Endothelial cell of umbilical vein (primary cell): ENCODE results near the gene BRINP2. TPM values are rescaled to one million over a fixed set of nuclear protein-coding genes. Genes with fewer than 3 reads are reported as not detected.

Experiments used
- BruUV-seq: library from RNA; stranded (reverse); fragments of 400-500 nt; replicated peaks from 2 replicates; lab custom pipeline; 2021; lab: Mats Ljungman, UMichigan
- CTCF ChIA-PET: fragments of 300-600, 350-600 bp; sonication (Branson Sonifier 250); formaldehyde crosslinking; loops from one replicate; lab custom pipeline; 2021; ENCODE audit warnings: antibody characterized with exemption, inconsistent platforms; lab: Charles Lee
- POLR2A ChIA-PET: fragments of 300-600, 350-600 bp; sonication (Branson Sonifier 250); formaldehyde crosslinking; loops from one replicate; lab custom pipeline; 2021; ENCODE audit warnings: antibody characterized with exemption, inconsistent platforms; lab: Charles Lee
- DNase-seq: peaks from one replicate; pipeline ENCODE4 v3.0.0-alpha.2; 2011; ENCODE audit warnings: low read depth, low spot score
- FAIRE-seq: peaks from 2 replicates; lab custom pipeline; 2011; peaks lifted over from hg19 to GRCh38; lab: Jason Lieb, UNC
- H2AFZ ChIP-seq: 2 replicates; pipeline ENCODE4 v1.6.0; 2012; ENCODE audit warnings: low read depth, low read length, control low read depth, inconsistent platforms
- H3K27ac ChIP-seq: 2 replicates; pipeline ENCODE4 v1.5.1; 2011; ENCODE audit warnings: low read depth, mild to moderate bottlenecking, control low read depth, low read length, moderate library complexity; ENCODE audit not compliant: insufficient read depth
- H3K27me3 ChIP-seq, 2 experiments: 2 replicates each; pipeline versions ENCODE4 v1.6.0 to v1.6.1; 2011; ENCODE audit warnings: low read length in 2 of 2, mixed read lengths in 1 of 2; ENCODE audit not compliant: control insufficient read depth in 2 of 2, insufficient read depth in 2 of 2
- H3K36me3 ChIP-seq, 2 experiments: 2 replicates in 1 of 2; 3 replicates in 1 of 2; pipeline ENCODE4 v1.5.1; 2011; ENCODE audit warnings: low read length in 2 of 2, mild to moderate bottlenecking in 1 of 2, moderate library complexity in 1 of 2; ENCODE audit not compliant: control insufficient read depth in 2 of 2, insufficient read depth in 2 of 2; ENCODE audit errors: extremely low read depth in 1 of 2
- H3K4me1 ChIP-seq: 3 replicates; pipeline ENCODE4 v1.5.1; 2011; ENCODE audit warnings: mild to moderate bottlenecking, low read length; ENCODE audit not compliant: control insufficient read depth, insufficient read depth; ENCODE audit errors: extremely low read depth
- H3K4me2 ChIP-seq: 2 replicates; pipeline ENCODE4 v1.6.1; 2011; ENCODE audit warnings: low read length, control low read depth, mixed read lengths; ENCODE audit not compliant: insufficient read depth
- H3K4me3 ChIP-seq, 3 experiments: fragments of 200-600 bp in 1 of 3; sonication (generic), shearing (Covaris generic) in 1 of 3; replicated peaks in 1 of 3; 2 replicates each; pipeline ENCODE4 v1.5.1; 2011 to 2016; ENCODE audit warnings: control low read depth in 3 of 3, low read length in 3 of 3, mild to moderate bottlenecking in 2 of 3, inconsistent platforms in 1 of 3, low read depth in 1 of 3, moderate library complexity in 1 of 3; ENCODE audit not compliant: insufficient read depth in 1 of 3
- H3K79me2 ChIP-seq: 2 replicates; pipeline ENCODE4 v1.6.0; 2012; ENCODE audit warnings: low read length, inconsistent platforms; ENCODE audit not compliant: control insufficient read depth, insufficient read depth
- H3K9ac ChIP-seq: replicated peaks from 2 replicates; pipeline ENCODE3; 2011; ENCODE audit warnings: low read length, control low read depth; ENCODE audit not compliant: insufficient read depth; ENCODE audit errors: extremely low read depth
- H3K9me1 ChIP-seq: replicated peaks from 3 replicates; pipeline ENCODE4 v1.6.0; 2011; ENCODE audit warnings: mild to moderate bottlenecking, low read length; ENCODE audit not compliant: control insufficient read depth, insufficient read depth; ENCODE audit errors: extremely low read depth
- H3K9me3 ChIP-seq: replicated peaks from 2 replicates; pipeline ENCODE4 v1.5.1; 2012; ENCODE audit warnings: low read length, inconsistent platforms; ENCODE audit not compliant: control insufficient read depth, insufficient read depth
- H4K20me1 ChIP-seq: replicated peaks from 2 replicates; pipeline ENCODE3; 2011; ENCODE audit warnings: mild to moderate bottlenecking, low read length; ENCODE audit not compliant: control insufficient read depth, insufficient read depth; ENCODE audit errors: extremely low read depth
- CTCF ChIP-seq, 2 donors: IDR thresholded peaks; 1 replicate in 1 of 2; 2 replicates in 1 of 2; pipeline ENCODE4 v1.5.1; 2011; ENCODE audit warnings: low read length in 2 of 2, mild to moderate bottlenecking in 2 of 2, moderate library complexity in 2 of 2, control low read depth in 1 of 2, inconsistent platforms in 1 of 2, low read depth in 1 of 2; ENCODE audit not compliant: insufficient read depth in 1 of 2; ENCODE audit errors: extremely low read depth in 1 of 2
- EZH2 ChIP-seq: IDR thresholded peaks from 2 replicates; pipeline ENCODE4 v1.6.1; 2012; ENCODE audit warnings: borderline replicate concordance, low read depth, mild to moderate bottlenecking, moderate library complexity, low read length, inconsistent platforms; ENCODE audit not compliant: severe bottlenecking
- FOS ChIP-seq: IDR thresholded peaks from 2 replicates; pipeline ENCODE4 v1.6.1; 2011; ENCODE audit warnings: mild to moderate bottlenecking, low read length, moderate library complexity, borderline replicate concordance; ENCODE audit not compliant: insufficient read depth
- GATA2 ChIP-seq: IDR thresholded peaks from 2 replicates; pipeline ENCODE4 v1.7.0; 2011; ENCODE audit warnings: low read depth, mild to moderate bottlenecking, moderate library complexity, mixed read lengths, low read length; ENCODE audit not compliant: insufficient read length, insufficient read depth
- JUN ChIP-seq: IDR thresholded peaks from 2 replicates; pipeline ENCODE4 v1.6.1; 2011; ENCODE audit warnings: borderline replicate concordance, low read depth; ENCODE audit not compliant: insufficient read length, insufficient read depth
- POLR2A ChIP-seq: IDR thresholded peaks from 2 replicates; pipeline ENCODE4 v1.6.1; 2012; ENCODE audit warnings: low read depth, mild to moderate bottlenecking, control low read depth, low read length
- POLR2AphosphoS5 ChIP-seq: IDR thresholded peaks from 2 replicates; pipeline ENCODE4 v1.6.1; 2012; ENCODE audit warnings: low read depth, mild to moderate bottlenecking, control low read depth, low read length, moderate library complexity; ENCODE audit not compliant: insufficient read depth
- dilution Hi-C: fragments of 300-500 bp; cut with MboI; formaldehyde crosslinking; loops from one replicate; pipeline ENCODE4 v1.15.0; 2019; ENCODE audit warnings: low sequenced_read_pairs; ENCODE audit not compliant: extremely low pct_ligation_motif_present
- intact Hi-C: fragments of 100-400 bp; cut with micrococcal nuclease; formaldehyde crosslinking; loops from one replicate; pipeline ENCODE4 v1.10.0; 2022
- polyA plus RNA-seq, 4 experiments: library from polyadenylated mRNA; depleted of rRNA in 3 of 4; stranded (reverse) in 3 of 4; unstranded in 1 of 4; fragments of >200 nt; gene quantifications; 2 replicates each; pipeline versions ENCODE4 v1.2.1 to v1.2.3, GENCODE V29; 2011 to 2012; ENCODE audit warnings: missing spikeins in 1 of 4
- total RNA-seq: library from RNA; stranded (reverse); gene quantifications from 2 replicates; pipeline ENCODE4 v1.2.3, GENCODE V29; 2021

BRINP2 gene
- total and polyA plus RNA-seq, 2 donors (not counting 3 experiments of a cell fraction or from before 2014, with no cell fraction given), result not detected

DNA sequence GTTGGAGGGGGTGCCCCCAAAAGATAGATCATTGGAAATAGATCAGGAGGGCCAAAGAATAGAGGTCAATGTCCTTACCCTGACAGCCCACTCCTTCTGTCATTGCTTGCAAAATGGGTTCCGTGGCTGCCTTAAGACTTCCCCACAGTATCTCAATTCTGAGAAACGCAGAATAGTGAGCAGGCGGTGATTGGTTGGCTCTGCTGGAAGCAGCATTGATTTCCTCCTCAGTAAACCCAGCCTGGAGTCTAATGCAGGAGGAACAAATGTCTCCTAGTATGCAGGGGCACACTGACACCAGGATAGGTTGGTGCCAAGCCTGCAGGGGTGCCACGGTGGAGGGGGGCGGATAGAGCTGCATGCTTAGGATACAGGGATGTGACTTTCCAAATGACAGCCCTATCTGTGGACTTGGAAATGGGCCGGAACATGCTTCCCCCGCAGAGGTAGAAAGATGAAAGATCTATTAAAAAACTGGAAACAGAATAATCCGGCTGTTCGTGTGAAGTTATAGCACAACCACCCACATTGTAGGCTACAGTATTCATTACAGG, 76.9 kb downstream of the BRINP2 start:
- no peak for TF ChIP-seq EZH2
- no peak for TF ChIP-seq JUN
- no peak for TF ChIP-seq POLR2A
- no peak for TF ChIP-seq CTCF (IDR thresholded peaks at IDR 0.05; ENCODE audit: extremely low read depth in 1 of 2, insufficient read depth in 1 of 2, low read depth in 1 of 2, low read length in 2 of 2)
- TF ChIP-seq FOS, result no peak
- TF ChIP-seq POLR2AphosphoS5, result no peak
- Histone ChIP-seq H3K4me2 (no peak overlapping the region), H3K27me3 (no peaks in the 10 kb centered on the region), H3K79me2 (no peaks in the 10 kb centered on the region), H3K9ac (no peak overlapping the region), H3K4me3 (no peak overlapping the region), H3K27ac (no peak overlapping the region), H4K20me1 (no peaks in the 10 kb centered on the region), H2AFZ (no peak overlapping the region), H3K9me3 (no peaks in the 10 kb centered on the region), H3K36me3 (no peaks in the 10 kb centered on the region), H3K9me1 (no peaks in the 10 kb centered on the region), H3K4me1 (no peaks in the 10 kb centered on the region)
- intact Hi-C loops, result no loop called here
- CTCF ChIA-PET, result no interaction called here
- POLR2A ChIA-PET, result no interaction called here
- no peak for FAIRE-seq
- no peak for DNase-seq
- dilution Hi-C loops, result no loop called here
- BruUV-seq, result no TSS peak

DNA sequence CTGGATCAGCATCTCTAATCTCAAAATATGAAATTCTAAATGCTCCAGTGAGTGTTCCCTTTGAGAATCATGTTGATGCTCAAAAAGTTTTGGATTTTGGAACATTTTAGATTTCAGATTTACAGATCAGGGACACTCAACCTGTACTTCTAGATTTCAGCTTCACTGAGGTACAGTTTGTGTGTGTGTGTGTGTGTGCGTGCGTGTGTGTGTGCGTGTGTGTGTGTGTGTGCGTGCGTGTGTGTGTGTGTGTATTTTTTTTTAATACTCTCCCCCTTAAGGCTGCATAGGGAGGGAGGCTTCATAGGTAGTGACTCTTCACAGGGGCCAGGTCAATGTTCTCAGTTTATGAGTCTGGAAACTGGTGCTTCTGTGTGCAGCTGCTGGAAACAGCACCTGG, 77.5 kb downstream of the BRINP2 start:
- no peak overlapping the region for H3K27ac ChIP-seq
- H3K9me3 ChIP-seq, result no peaks in the 10 kb centered on the region
- DNase-seq (no peak), FAIRE-seq (no peak)
- no peaks in the 10 kb centered on the region for H3K9me1 ChIP-seq
- no peaks in the 10 kb centered on the region for H4K20me1 ChIP-seq
- no peak overlapping the region for H3K9ac ChIP-seq
- H3K79me2 ChIP-seq, result no peaks in the 10 kb centered on the region
- POLR2A ChIA-PET, result no interaction called here
- H3K4me1 ChIP-seq, result no peaks in the 10 kb centered on the region
- H3K27me3 ChIP-seq, result no peaks in the 10 kb centered on the region
- intact Hi-C loops (no loop called here), dilution Hi-C loops (no loop called here)
- H3K4me3 ChIP-seq, result no peak overlapping the region
- TF ChIP-seq JUN, result no peak
- no peak for TF ChIP-seq GATA2
- no peak for TF ChIP-seq FOS
- no peak for TF ChIP-seq EZH2
- no peak for TF ChIP-seq POLR2AphosphoS5
- TF ChIP-seq CTCF (IDR thresholded peaks at IDR 0.05; ENCODE audit: extremely low read depth in 1 of 2, insufficient read depth in 1 of 2, low read depth in 1 of 2, low read length in 2 of 2), result no peak
- no TSS peak for BruUV-seq
- H3K4me2 ChIP-seq, result no peak overlapping the region
- H3K36me3 ChIP-seq, result no peaks in the 10 kb centered on the region
- H2AFZ ChIP-seq, result no peak overlapping the region
- CTCF ChIA-PET, result no interaction called here
